Measurements from ENCODE around the gene TRIM44.

TRIM44 gene

GRCh38 chr11:35848616-35849015 is 186.0 kb downstream of the TRIM44 start:
- no peaks in the 10 kb centered on the region for H3K79me2 ChIP-seq (ENCODE audit: insufficient read depth, low read length)
- no peak overlapping the region for H3K4me2 ChIP-seq (ENCODE audit: low read depth, low read length, poor library complexity, severe bottlenecking)
- H3K4me1 ChIP-seq (ENCODE audit: insufficient read depth, low read length, poor library complexity, severe bottlenecking) = peaks cover 14% of the 10 kb centered on the region
- no peak for TF ChIP-seq CTCF (conservative IDR thresholded peaks at IDR 0.05; ENCODE audit: low read length)
- H3K27me3 ChIP-seq (ENCODE audit: insufficient read depth, low read length, poor library complexity, severe bottlenecking) = no peaks in the 10 kb centered on the region
- H3K36me3 ChIP-seq (ENCODE audit: insufficient read depth, low read length) = no peaks in the 10 kb centered on the region
- H4K20me1 ChIP-seq (ENCODE audit: insufficient read depth, low read length, poor library complexity, severe bottlenecking) = no peaks in the 10 kb centered on the region
- H3F3A ChIP-seq (ENCODE audit: low read depth) = no peaks in the 10 kb centered on the region
- no peak overlapping the region for H3K4me3 ChIP-seq (ENCODE audit: low read length, poor library complexity, severe bottlenecking)
- no peaks in the 10 kb centered on the region for H3K9me3 ChIP-seq (ENCODE audit: insufficient read depth, low read depth, low read length)
- H2AFZ ChIP-seq (ENCODE audit: low read length) = no peak overlapping the region
- no peaks in the 10 kb centered on the region for H3K9me2 ChIP-seq (replicated peaks; ENCODE audit: low read depth, low read length)
- H3K9ac ChIP-seq (ENCODE audit: low read depth, low read length, poor library complexity, severe bottlenecking) = no peak overlapping the region

GRCh38 chr11:35850191-35850590 is 187.6 kb downstream of the TRIM44 start:
- Histone ChIP-seq H3K79me2 (ENCODE audit: insufficient read depth, low read length) (no peaks in the 10 kb centered on the region), H3K9me2 (replicated peaks; ENCODE audit: low read depth, low read length) (no peaks in the 10 kb centered on the region), H3K9me3 (ENCODE audit: insufficient read depth, low read depth, low read length) (no peaks in the 10 kb centered on the region), H3K4me2 (ENCODE audit: low read depth, low read length, poor library complexity, severe bottlenecking) (no peak overlapping the region), H3K4me3 (ENCODE audit: low read length, poor library complexity, severe bottlenecking) (no peak overlapping the region), H3K36me3 (ENCODE audit: insufficient read depth, low read length) (no peaks in the 10 kb centered on the region), H4K20me1 (ENCODE audit: insufficient read depth, low read length, poor library complexity, severe bottlenecking) (no peaks in the 10 kb centered on the region), H2AFZ (ENCODE audit: low read length) (no peak overlapping the region), H3K4me1 (ENCODE audit: insufficient read depth, low read length, poor library complexity, severe bottlenecking) (peaks cover 14% of the 10 kb centered on the region), H3F3A (ENCODE audit: low read depth) (no peaks in the 10 kb centered on the region), H3K27me3 (ENCODE audit: insufficient read depth, low read length, poor library complexity, severe bottlenecking) (no peaks in the 10 kb centered on the region), H3K9ac (ENCODE audit: low read depth, low read length, poor library complexity, severe bottlenecking) (no peak overlapping the region)
- no peak for TF ChIP-seq EZH2phosphoT487 (IDR thresholded peaks at IDR 0.05; ENCODE audit: borderline replicate concordance)
- TF ChIP-seq CTCF (conservative IDR thresholded peaks at IDR 0.05; ENCODE audit: low read length) = no peak

GRCh38 chr11:35851342-35851741 is 188.8 kb downstream of the TRIM44 start:
- Histone ChIP-seq H3K4me2 (ENCODE audit: low read depth, low read length, poor library complexity, severe bottlenecking) (no peak overlapping the region), H3F3A (ENCODE audit: low read depth) (no peaks in the 10 kb centered on the region), H3K27me3 (ENCODE audit: insufficient read depth, low read length, poor library complexity, severe bottlenecking) (no peaks in the 10 kb centered on the region), H3K9ac (ENCODE audit: low read depth, low read length, poor library complexity, severe bottlenecking) (no peak overlapping the region), H3K9me2 (replicated peaks; ENCODE audit: low read depth, low read length) (no peaks in the 10 kb centered on the region), H3K79me2 (ENCODE audit: insufficient read depth, low read length) (no peaks in the 10 kb centered on the region), H2AFZ (ENCODE audit: low read length) (no peak overlapping the region), H4K20me1 (ENCODE audit: insufficient read depth, low read length, poor library complexity, severe bottlenecking) (no peaks in the 10 kb centered on the region), H3K9me3 (ENCODE audit: insufficient read depth, low read depth, low read length) (no peaks in the 10 kb centered on the region), H3K4me1 (ENCODE audit: insufficient read depth, low read length, poor library complexity, severe bottlenecking) (peaks cover 10% of the 10 kb centered on the region), H3K36me3 (ENCODE audit: insufficient read depth, low read length) (no peaks in the 10 kb centered on the region), H3K4me3 (ENCODE audit: low read length, poor library complexity, severe bottlenecking) (no peak overlapping the region)
- TF ChIP-seq EZH2phosphoT487 (IDR thresholded peaks at IDR 0.05; ENCODE audit: borderline replicate concordance) (no peak), CTCF (conservative IDR thresholded peaks at IDR 0.05; ENCODE audit: low read length) (no peak)

Measured in Loucy (cell line).